ENCODE results near the gene MBD5. TPM values are rescaled to one million over a fixed set of nuclear protein-coding genes. Genes with fewer than 3 reads are reported as not detected.

MBD5 gene
- total and polyA plus RNA-seq, 4 donors = 27.7 to 58.6 (median 37.8) TPM

GRCh38 chr2:148560496-148560895 lies 539.6 kb downstream of the MBD5 start:
- H3K4me1 ChIP-seq (ENCODE audit: control insufficient read depth, insufficient read depth, low read length) = peaks cover 3% of the 10 kb centered on the region
- H3K27me3 ChIP-seq (ENCODE audit: control insufficient read depth, insufficient read depth, low read length) = no peaks in the 10 kb centered on the region
- WGBS (ENCODE audit: insufficient coverage) = 74% methylated on average over 5 of the region's 5 CpGs
- H3K36me3 ChIP-seq (ENCODE audit: control insufficient read depth, insufficient read depth, low read length) = no peaks in the 10 kb centered on the region
- no peak overlapping the region for H3K4me3 ChIP-seq (ENCODE audit: low read depth, low read length)
- DNase-seq (ENCODE audit: low read depth in 4 of 6, low spot score in 6 of 6) = no peak
- no peak overlapping the region for H3K27ac ChIP-seq (ENCODE audit: low read depth, low read length)
- peaks cover 3% of the 10 kb centered on the region for H3K9me3 ChIP-seq (ENCODE audit: control insufficient read depth, insufficient read depth, low read length)

GRCh38 chr2:148561389-148561788 lies 540.5 kb downstream of the MBD5 start:
- no peak overlapping the region for H3K4me3 ChIP-seq (ENCODE audit: low read depth, low read length)
- no peaks in the 10 kb centered on the region for H3K36me3 ChIP-seq (ENCODE audit: control insufficient read depth, insufficient read depth, low read length)
- no peak overlapping the region for H3K27ac ChIP-seq (ENCODE audit: low read depth, low read length)
- 67% methylated on average over 12 of the region's 14 CpGs for WGBS (ENCODE audit: insufficient coverage)
- DNase-seq (ENCODE audit: low read depth in 4 of 6, low spot score in 6 of 6) = no peak
- peaks cover 3% of the 10 kb centered on the region for H3K4me1 ChIP-seq (ENCODE audit: control insufficient read depth, insufficient read depth, low read length)
- peaks cover 3% of the 10 kb centered on the region for H3K9me3 ChIP-seq (ENCODE audit: control insufficient read depth, insufficient read depth, low read length)
- H3K27me3 ChIP-seq (ENCODE audit: control insufficient read depth, insufficient read depth, low read length) = no peaks in the 10 kb centered on the region

GRCh38 chr2:148565272-148565894 lies 544.5 kb downstream of the MBD5 start:
- Histone ChIP-seq H3K27ac (ENCODE audit: low read depth, low read length) (no peak overlapping the region), H3K27me3 (ENCODE audit: control insufficient read depth, insufficient read depth, low read length) (no peaks in the 10 kb centered on the region), H3K4me3 (ENCODE audit: low read depth, low read length) (no peak overlapping the region), H3K9me3 (ENCODE audit: control insufficient read depth, insufficient read depth, low read length) (no peaks in the 10 kb centered on the region), H3K36me3 (ENCODE audit: control insufficient read depth, insufficient read depth, low read length) (no peaks in the 10 kb centered on the region), H3K4me1 (ENCODE audit: control insufficient read depth, insufficient read depth, low read length) (peaks cover 2% of the 10 kb centered on the region)
- WGBS (ENCODE audit: insufficient coverage) = no CpG with 5 or more reads among the region's 4 CpGs
- peak in 2 of 6 donors; percentile 4 to 12 for DNase-seq (ENCODE audit: low read depth in 4 of 6, low spot score in 6 of 6)

Small RNA genes lying within 50 kb of the gene (small RNA-seq; reads per million reads assigned to genes)
- gene RF00554 (ENCODE audit: low replicate concordance) = not detected

Other genes with a start within 250 kb of the MBD5 start
- gene ACVR2A, start 176.1 kb upstream of the MBD5 start, total RNA-seq = 10 to 100 TPM; 30.3 to 60.5 TPM
- 10 to 100 TPM; 26.1 to 34.9 TPM for gene ACVR2A, start 176.1 kb upstream of the MBD5 start, polyA plus RNA-seq (ENCODE audit: insufficient read length in 2 of 2)
- gene ORC4, start 354 bp upstream of the MBD5 start, total RNA-seq = 10 to 100 TPM; 45.1 to 82.5 TPM
- gene ORC4, start 354 bp upstream of the MBD5 start, polyA plus RNA-seq (ENCODE audit: insufficient read length in 2 of 2) = 10 to 100 TPM; 59.7 to 75.8 TPM